Measurements from ENCODE around the gene NPEPL1.

DNA sequence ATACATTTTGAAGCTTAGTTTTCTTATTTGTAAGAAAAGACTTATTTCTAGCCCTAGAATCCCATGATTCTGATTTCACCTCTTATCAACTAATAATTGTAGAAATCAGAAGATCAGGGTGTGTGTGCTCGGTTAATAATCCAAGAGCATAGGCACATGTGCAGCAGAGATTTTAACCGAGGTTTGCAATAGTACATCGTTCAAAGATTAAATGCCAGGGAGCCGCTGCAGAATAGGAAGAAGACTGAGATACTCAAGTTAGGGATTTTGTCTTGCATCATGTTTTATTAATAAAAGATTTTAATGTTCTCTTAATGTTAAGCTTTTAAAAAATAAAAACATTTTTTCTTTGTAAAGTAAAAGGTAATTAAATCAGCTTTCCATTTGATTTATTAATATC lies 34.6 kb upstream of the NPEPL1 start:
- TF ChIP-seq, protein P1, sequence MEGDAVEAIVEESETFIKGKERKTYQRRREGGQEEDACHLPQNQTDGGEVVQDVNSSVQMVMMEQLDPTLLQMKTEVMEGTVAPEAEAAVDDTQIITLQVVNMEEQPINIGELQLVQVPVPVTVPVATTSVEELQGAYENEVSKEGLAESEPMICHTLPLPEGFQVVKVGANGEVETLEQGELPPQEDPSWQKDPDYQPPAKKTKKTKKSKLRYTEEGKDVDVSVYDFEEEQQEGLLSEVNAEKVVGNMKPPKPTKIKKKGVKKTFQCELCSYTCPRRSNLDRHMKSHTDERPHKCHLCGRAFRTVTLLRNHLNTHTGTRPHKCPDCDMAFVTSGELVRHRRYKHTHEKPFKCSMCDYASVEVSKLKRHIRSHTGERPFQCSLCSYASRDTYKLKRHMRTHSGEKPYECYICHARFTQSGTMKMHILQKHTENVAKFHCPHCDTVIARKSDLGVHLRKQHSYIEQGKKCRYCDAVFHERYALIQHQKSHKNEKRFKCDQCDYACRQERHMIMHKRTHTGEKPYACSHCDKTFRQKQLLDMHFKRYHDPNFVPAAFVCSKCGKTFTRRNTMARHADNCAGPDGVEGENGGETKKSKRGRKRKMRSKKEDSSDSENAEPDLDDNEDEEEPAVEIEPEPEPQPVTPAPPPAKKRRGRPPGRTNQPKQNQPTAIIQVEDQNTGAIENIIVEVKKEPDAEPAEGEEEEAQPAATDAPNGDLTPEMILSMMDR (IDR thresholded peaks at IDR 0.05) = no peak
- TF ChIP-seq POLR2A (IDR thresholded peaks at IDR 0.05) = no peak
